ENCODE results near the gene NTN4. TPM values are rescaled to one million over a fixed set of nuclear protein-coding genes. Genes with fewer than 3 reads are reported as not detected.

NTN4 gene
- total RNA-seq, 1 donor from 2014 or later: 20.9 TPM

GRCh38 chr12:95648990-95649791 is 141.4 kb downstream of the NTN4 start:
- Histone ChIP-seq H3K27me3 (ENCODE audit: control insufficient read depth in 3 of 3, insufficient read depth in 3 of 3, low read length in 3 of 3) (no peaks in the 10 kb centered on the region), H3K4me3 (ENCODE audit: low read length in 3 of 3) (no peak overlapping the region), H3K27ac (ENCODE audit: low read depth, low read length) (no peak overlapping the region), H3K4me1 (ENCODE audit: control insufficient read depth in 3 of 3, insufficient read depth in 3 of 3, low read length in 3 of 3) (peaks cover 0 to 7% (median 2%) of the 10 kb centered on the region in 3 donors), H3K36me3 (ENCODE audit: control insufficient read depth in 3 of 3, insufficient read depth in 3 of 3, low read length in 3 of 3) (no peaks in the 10 kb centered on the region), H3K9ac (ENCODE audit: low read depth in 1 of 3, low read length in 3 of 3) (no peak overlapping the region), H3K9me3 (ENCODE audit: control insufficient read depth in 3 of 3, low read length in 3 of 3) (no peaks in the 10 kb centered on the region)

- Histone ChIP-seq H3K9me3 (ENCODE audit: control insufficient read depth in 3 of 3, low read length in 3 of 3) (no peaks in the 10 kb centered on the region), H3K4me3 (ENCODE audit: low read length in 3 of 3) (no peak overlapping the region), H3K27me3 (ENCODE audit: control insufficient read depth in 3 of 3, insufficient read depth in 3 of 3, low read length in 3 of 3) (no peaks in the 10 kb centered on the region), H3K9ac (ENCODE audit: low read depth in 1 of 3, low read length in 3 of 3) (no peak overlapping the region), H3K36me3 (ENCODE audit: control insufficient read depth in 3 of 3, insufficient read depth in 3 of 3, low read length in 3 of 3) (no peaks in the 10 kb centered on the region), H3K4me1 (ENCODE audit: control insufficient read depth in 3 of 3, insufficient read depth in 3 of 3, low read length in 3 of 3) (peaks cover 0 to 7% (median 2%) of the 10 kb centered on the region in 3 donors), H3K27ac (ENCODE audit: low read depth, low read length) (no peak overlapping the region)
These were observed 143.8 kb downstream of the NTN4 start for GRCh38 chr12:95646781-95647190.

- Histone ChIP-seq H3K27me3 (ENCODE audit: control insufficient read depth in 3 of 3, insufficient read depth in 3 of 3, low read length in 3 of 3) (no peaks in the 10 kb centered on the region), H3K4me1 (ENCODE audit: control insufficient read depth in 3 of 3, insufficient read depth in 3 of 3, low read length in 3 of 3) (peaks cover 0 to 4% (median 2%) of the 10 kb centered on the region in 3 donors), H3K36me3 (ENCODE audit: control insufficient read depth in 3 of 3, insufficient read depth in 3 of 3, low read length in 3 of 3) (no peaks in the 10 kb centered on the region), H3K4me3 (ENCODE audit: low read length in 3 of 3) (no peak overlapping the region), H3K27ac (ENCODE audit: low read depth, low read length) (no peak overlapping the region), H3K9me3 (ENCODE audit: control insufficient read depth in 3 of 3, low read length in 3 of 3) (no peaks in the 10 kb centered on the region), H3K9ac (ENCODE audit: low read depth in 1 of 3, low read length in 3 of 3) (no peak overlapping the region)
These were observed 147.3 kb downstream of the NTN4 start for GRCh38 chr12:95643256-95643655.

GRCh38 chr12:95642583-95642982 is 148.0 kb downstream of the NTN4 start:
- peaks cover 0 to 4% (median 4%) of the 10 kb centered on the region in 3 donors for H3K4me1 ChIP-seq (ENCODE audit: control insufficient read depth in 3 of 3, insufficient read depth in 3 of 3, low read length in 3 of 3)
- H3K27me3 ChIP-seq (ENCODE audit: control insufficient read depth in 3 of 3, insufficient read depth in 3 of 3, low read length in 3 of 3): no peaks in the 10 kb centered on the region
- no peak overlapping the region for H3K27ac ChIP-seq (ENCODE audit: low read depth, low read length)
- no peak overlapping the region for H3K4me3 ChIP-seq (ENCODE audit: low read length in 3 of 3)
- no peak overlapping the region for H3K9ac ChIP-seq (ENCODE audit: low read depth in 1 of 3, low read length in 3 of 3)
- no peaks in the 10 kb centered on the region for H3K9me3 ChIP-seq (ENCODE audit: control insufficient read depth in 3 of 3, low read length in 3 of 3)
- no peaks in the 10 kb centered on the region for H3K36me3 ChIP-seq (ENCODE audit: control insufficient read depth in 3 of 3, insufficient read depth in 3 of 3, low read length in 3 of 3)

GRCh38 chr12:95641299-95641952 is 149.1 kb downstream of the NTN4 start:
- H3K27me3 ChIP-seq (ENCODE audit: control insufficient read depth in 3 of 3, insufficient read depth in 3 of 3, low read length in 3 of 3): no peaks in the 10 kb centered on the region
- no peak overlapping the region for H3K9ac ChIP-seq (ENCODE audit: low read depth in 1 of 3, low read length in 3 of 3)
- H3K27ac ChIP-seq (ENCODE audit: low read depth, low read length): no peak overlapping the region
- H3K4me3 ChIP-seq (ENCODE audit: low read length in 3 of 3): no peak overlapping the region
- peaks cover 0 to 4% (median 2%) of the 10 kb centered on the region in 3 donors for H3K4me1 ChIP-seq (ENCODE audit: control insufficient read depth in 3 of 3, insufficient read depth in 3 of 3, low read length in 3 of 3)
- no peaks in the 10 kb centered on the region for H3K9me3 ChIP-seq (ENCODE audit: control insufficient read depth in 3 of 3, low read length in 3 of 3)
- H3K36me3 ChIP-seq (ENCODE audit: control insufficient read depth in 3 of 3, insufficient read depth in 3 of 3, low read length in 3 of 3): no peaks in the 10 kb centered on the region

GRCh38 chr12:95640516-95640915 is 150.0 kb downstream of the NTN4 start:
- Histone ChIP-seq H3K9ac (ENCODE audit: low read depth in 1 of 3, low read length in 3 of 3) (no peak overlapping the region), H3K9me3 (ENCODE audit: control insufficient read depth in 3 of 3, low read length in 3 of 3) (no peaks in the 10 kb centered on the region), H3K4me1 (ENCODE audit: control insufficient read depth in 3 of 3, insufficient read depth in 3 of 3, low read length in 3 of 3) (peaks cover 0 to 4% (median 2%) of the 10 kb centered on the region in 3 donors), H3K27ac (ENCODE audit: low read depth, low read length) (no peak overlapping the region), H3K27me3 (ENCODE audit: control insufficient read depth in 3 of 3, insufficient read depth in 3 of 3, low read length in 3 of 3) (no peaks in the 10 kb centered on the region), H3K36me3 (ENCODE audit: control insufficient read depth in 3 of 3, insufficient read depth in 3 of 3, low read length in 3 of 3) (no peaks in the 10 kb centered on the region), H3K4me3 (ENCODE audit: low read length in 3 of 3) (no peak overlapping the region)

GRCh38 chr12:95637471-95638155 is 153.0 kb downstream of the NTN4 start:
- Histone ChIP-seq H3K9me3 (ENCODE audit: control insufficient read depth in 3 of 3, low read length in 3 of 3) (no peaks in the 10 kb centered on the region), H3K27me3 (ENCODE audit: control insufficient read depth in 3 of 3, insufficient read depth in 3 of 3, low read length in 3 of 3) (no peaks in the 10 kb centered on the region), H3K36me3 (ENCODE audit: control insufficient read depth in 3 of 3, insufficient read depth in 3 of 3, low read length in 3 of 3) (no peaks in the 10 kb centered on the region), H3K4me1 (ENCODE audit: control insufficient read depth in 3 of 3, insufficient read depth in 3 of 3, low read length in 3 of 3) (peaks cover 4 to 6% (median 5%) of the 10 kb centered on the region in 3 donors), H3K9ac (ENCODE audit: low read depth in 1 of 3, low read length in 3 of 3) (no peak overlapping the region), H3K4me3 (ENCODE audit: low read length in 3 of 3) (peak overlapping the region in 1 of 3 donors; percentile 46), H3K27ac (ENCODE audit: low read depth, low read length) (peak overlapping the region; percentile 40)

GRCh38 chr12:95637010-95637409 is 153.6 kb downstream of the NTN4 start:
- Histone ChIP-seq H3K9me3 (ENCODE audit: control insufficient read depth in 3 of 3, low read length in 3 of 3) (no peaks in the 10 kb centered on the region), H3K4me1 (ENCODE audit: control insufficient read depth in 3 of 3, insufficient read depth in 3 of 3, low read length in 3 of 3) (peaks cover 4 to 6% (median 5%) of the 10 kb centered on the region in 3 donors), H3K4me3 (ENCODE audit: low read length in 3 of 3) (peak overlapping the region; percentile 5 to 46 (median 17)), H3K36me3 (ENCODE audit: control insufficient read depth in 3 of 3, insufficient read depth in 3 of 3, low read length in 3 of 3) (no peaks in the 10 kb centered on the region), H3K27ac (ENCODE audit: low read depth, low read length) (peak overlapping the region; percentile 40), H3K27me3 (ENCODE audit: control insufficient read depth in 3 of 3, insufficient read depth in 3 of 3, low read length in 3 of 3) (no peaks in the 10 kb centered on the region), H3K9ac (ENCODE audit: low read depth in 1 of 3, low read length in 3 of 3) (no peak overlapping the region)

- H3K27me3 ChIP-seq (ENCODE audit: control insufficient read depth in 3 of 3, insufficient read depth in 3 of 3, low read length in 3 of 3): no peaks in the 10 kb centered on the region
- H3K9me3 ChIP-seq (ENCODE audit: control insufficient read depth in 3 of 3, low read length in 3 of 3): no peaks in the 10 kb centered on the region
- H3K36me3 ChIP-seq (ENCODE audit: control insufficient read depth in 3 of 3, insufficient read depth in 3 of 3, low read length in 3 of 3): no peaks in the 10 kb centered on the region
- peak overlapping the region; percentile 55 for H3K27ac ChIP-seq (ENCODE audit: low read depth, low read length)
- H3K4me3 ChIP-seq (ENCODE audit: low read length in 3 of 3): no peak overlapping the region
- H3K9ac ChIP-seq (ENCODE audit: low read depth in 1 of 3, low read length in 3 of 3): no peak overlapping the region
- peaks cover 4 to 6% (median 5%) of the 10 kb centered on the region in 3 donors for H3K4me1 ChIP-seq (ENCODE audit: control insufficient read depth in 3 of 3, insufficient read depth in 3 of 3, low read length in 3 of 3)
These were observed 155.6 kb downstream of the NTN4 start for GRCh38 chr12:95634622-95635621.
